Omental fat pad (tissue), 4 donors: ENCODE data around the gene RHOT1. TPM values are rescaled to one million over a fixed set of nuclear protein-coding genes. Genes with fewer than 3 reads are reported as not detected.
"Not testable (repeated sequence)": the region's sequence is repeated elsewhere in the genome, so short reads cannot be mapped to it uniquely, and the experiment has no call there.

Experiments
- ATAC-seq: fragments of 150-250 bp; one replicate; pipeline ENCODE4 v1.9.1; 2016; ENCODE audit warnings: mild to moderate bottlenecking, moderate library complexity; ENCODE audit not compliant: low FRiP score
- DNase-seq: peaks from one replicate; pipeline ENCODE4 v3.0.0-alpha.2; 2019; ENCODE audit warnings: low spot score
- total RNA-seq, 4 donors: library from RNA; depleted of rRNA; stranded (reverse); fragments of >200 nt; gene quantifications; one replicate each; pipeline ENCODE4 v1.1.0, GENCODE V29; 2016
- TF ChIP-seq, protein P1 (sequence below), 3 donors: fragments of 450-650 bp; IDR thresholded peaks; one replicate each; pipeline ENCODE4 v1.5.1; 2016 to 2017; ENCODE audit warnings: antibody characterized with exemption in 3 of 3, mild to moderate bottlenecking in 3 of 3, moderate library complexity in 2 of 3

The RHOT1 gene
- total RNA-seq, 4 donors from 2014 or later: 32.1 to 55.7 (median 42.6) TPM

DNA sequence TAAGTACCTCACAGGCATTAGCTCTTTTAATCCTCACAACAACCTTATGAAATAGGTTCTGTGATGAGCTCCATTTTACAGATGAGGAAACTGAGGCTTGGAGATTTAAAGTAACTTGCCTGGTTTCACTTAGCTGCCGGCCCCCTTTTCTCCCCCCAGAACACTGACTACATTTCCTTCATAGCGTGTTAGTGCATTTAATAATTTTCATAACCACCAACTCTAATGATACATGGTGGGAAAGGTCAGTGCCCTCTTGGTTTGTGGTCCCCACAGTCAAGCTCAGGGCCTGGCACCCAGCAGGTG lies 16.5 kb upstream of the RHOT1 start:
- ATAC-seq (no peak), DNase-seq (no peak)
- TF ChIP-seq, protein P1, sequence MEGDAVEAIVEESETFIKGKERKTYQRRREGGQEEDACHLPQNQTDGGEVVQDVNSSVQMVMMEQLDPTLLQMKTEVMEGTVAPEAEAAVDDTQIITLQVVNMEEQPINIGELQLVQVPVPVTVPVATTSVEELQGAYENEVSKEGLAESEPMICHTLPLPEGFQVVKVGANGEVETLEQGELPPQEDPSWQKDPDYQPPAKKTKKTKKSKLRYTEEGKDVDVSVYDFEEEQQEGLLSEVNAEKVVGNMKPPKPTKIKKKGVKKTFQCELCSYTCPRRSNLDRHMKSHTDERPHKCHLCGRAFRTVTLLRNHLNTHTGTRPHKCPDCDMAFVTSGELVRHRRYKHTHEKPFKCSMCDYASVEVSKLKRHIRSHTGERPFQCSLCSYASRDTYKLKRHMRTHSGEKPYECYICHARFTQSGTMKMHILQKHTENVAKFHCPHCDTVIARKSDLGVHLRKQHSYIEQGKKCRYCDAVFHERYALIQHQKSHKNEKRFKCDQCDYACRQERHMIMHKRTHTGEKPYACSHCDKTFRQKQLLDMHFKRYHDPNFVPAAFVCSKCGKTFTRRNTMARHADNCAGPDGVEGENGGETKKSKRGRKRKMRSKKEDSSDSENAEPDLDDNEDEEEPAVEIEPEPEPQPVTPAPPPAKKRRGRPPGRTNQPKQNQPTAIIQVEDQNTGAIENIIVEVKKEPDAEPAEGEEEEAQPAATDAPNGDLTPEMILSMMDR (IDR thresholded peaks at IDR 0.05): no peak

DNA sequence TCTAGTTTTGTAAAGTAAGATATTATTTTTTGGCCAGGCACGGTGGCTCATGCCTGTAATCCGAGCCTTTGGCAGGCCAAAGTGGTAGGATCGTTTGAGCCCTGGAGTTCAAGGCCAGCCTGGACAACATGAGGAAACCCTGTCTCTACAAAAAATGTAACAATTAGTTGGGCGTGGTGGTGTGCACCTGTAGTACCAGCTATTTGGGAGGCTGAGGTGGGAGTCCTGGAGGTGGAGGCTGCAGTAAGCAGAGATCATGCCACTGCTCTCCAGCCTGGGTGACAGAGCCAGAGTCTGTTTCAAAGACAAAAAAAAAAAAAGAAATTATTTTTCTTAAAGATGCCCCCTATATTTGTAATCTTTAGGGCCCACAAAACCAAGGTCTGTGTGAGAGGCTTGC lies 16.0 kb upstream of the RHOT1 start:
- no peak for DNase-seq
- no peak for ATAC-seq

DNA sequence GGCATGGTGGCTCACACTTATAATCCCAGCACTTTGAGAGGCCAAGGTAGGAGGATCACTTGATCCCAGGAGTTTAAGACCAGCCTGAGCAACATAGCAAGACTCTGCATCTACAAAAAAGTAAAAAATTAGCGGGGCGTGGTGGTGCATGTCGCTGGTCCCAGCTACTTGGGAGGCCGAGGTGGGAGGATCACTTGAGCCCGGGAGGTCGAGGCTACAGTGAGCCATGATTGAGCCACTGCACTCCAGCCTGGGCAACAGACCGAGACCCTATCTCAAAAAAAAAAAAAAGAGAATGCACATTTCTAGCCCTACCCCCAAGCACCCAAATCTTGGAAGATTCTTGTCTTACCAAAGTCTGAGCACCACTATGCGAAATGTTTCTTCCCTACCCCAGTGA lies 15.6 kb upstream of the RHOT1 start:
- no peak for DNase-seq
- ATAC-seq: no peak
- TF ChIP-seq, protein P1 (IDR thresholded peaks at IDR 0.05): no peak

More for the DNA sequence above, 16.0 kb upstream of the RHOT1 start:
- TF ChIP-seq, protein P1 (IDR thresholded peaks at IDR 0.05): no peak

DNA sequence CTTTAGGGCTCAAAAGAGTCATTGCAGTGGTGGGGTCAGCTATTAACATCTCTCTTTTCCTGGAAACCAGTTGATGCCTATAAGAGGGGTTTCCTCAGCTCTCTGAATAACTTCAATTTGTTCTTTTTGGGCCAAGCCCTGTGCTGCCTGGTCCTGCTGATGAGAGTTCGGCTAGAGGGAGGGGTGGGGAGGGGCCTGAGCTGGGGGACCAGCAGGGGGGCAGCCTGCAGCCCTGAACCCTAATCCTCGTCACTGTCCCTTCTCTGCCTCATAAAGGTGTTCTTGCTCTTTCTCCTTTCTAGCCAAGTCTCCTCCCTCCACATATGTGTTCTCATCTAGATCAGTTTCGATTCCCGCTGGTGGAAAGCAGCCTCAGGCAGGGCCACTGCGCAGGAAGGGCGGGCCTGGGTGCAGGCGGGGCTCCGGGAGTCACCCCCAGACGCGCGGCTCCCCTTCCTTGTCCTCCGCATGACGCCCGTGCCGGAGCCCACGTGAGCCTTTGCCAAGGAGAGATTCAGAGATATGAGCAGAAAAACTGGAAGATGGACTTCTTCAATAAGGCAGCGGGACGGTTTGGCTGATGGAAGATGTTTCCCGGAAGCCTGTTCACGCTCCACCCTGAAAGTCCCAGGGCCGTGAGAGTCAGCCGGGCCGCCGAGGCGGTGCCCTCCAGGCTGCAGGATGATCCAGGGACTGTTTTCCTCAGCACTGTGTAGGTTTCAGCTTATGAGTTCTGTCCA lies 15.0 kb upstream of the RHOT1 start:
- DNase-seq: peak; percentile 44
- TF ChIP-seq, protein P1 (IDR thresholded peaks at IDR 0.05): no peak
- ATAC-seq: peak; percentile 95

DNA sequence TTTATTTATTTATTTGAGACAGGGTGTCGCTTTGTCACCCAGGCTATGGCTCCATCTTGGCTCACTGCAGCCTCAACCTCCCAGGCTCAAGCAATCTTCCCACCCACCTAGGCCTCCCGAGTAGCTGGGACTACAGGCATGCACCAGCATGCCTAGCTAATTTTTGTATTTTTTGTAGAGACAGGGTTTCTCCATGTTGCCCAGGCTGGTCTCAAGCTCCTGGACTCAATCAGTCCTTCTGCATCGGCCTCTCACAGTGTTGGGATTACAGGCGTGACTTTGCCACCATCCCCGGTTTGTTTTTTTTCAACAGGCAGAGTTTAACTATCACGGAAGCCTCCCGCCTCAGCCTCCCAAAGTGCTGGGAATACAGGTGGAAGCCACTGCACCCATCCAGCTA lies 13.8 kb upstream of the RHOT1 start:
- not testable (repeated sequence) for DNase-seq, ATAC-seq

DNA sequence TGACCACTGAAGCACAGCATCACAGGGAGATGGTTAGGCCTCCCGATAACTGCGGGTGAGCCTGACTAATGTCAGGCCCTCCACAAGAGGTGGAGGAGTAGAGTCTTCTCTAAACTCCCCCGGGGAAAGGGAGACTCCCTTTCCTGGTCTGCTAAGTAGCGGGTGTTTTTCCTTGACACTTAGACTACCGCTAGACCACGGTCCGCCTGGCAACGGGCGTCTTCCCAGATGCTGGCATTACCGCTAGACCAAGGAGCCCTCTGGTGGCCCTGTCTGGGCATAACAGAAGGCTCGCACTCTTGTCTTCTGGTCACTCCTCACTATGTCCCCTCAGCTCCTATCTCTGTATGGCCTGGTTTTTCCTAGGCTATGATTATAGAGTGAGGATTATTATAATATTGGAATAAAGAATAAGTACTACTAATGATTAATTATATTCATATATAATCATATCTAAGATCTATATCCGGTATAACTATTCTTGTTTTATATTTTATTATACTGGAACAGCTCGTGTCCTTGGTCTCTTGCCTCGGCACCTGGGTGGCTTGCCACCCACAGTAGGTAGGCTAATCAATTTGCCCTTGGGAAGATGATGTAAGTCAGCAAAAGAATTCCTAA lies 6.7 kb upstream of the RHOT1 start:
- ATAC-seq, DNase-seq: not testable (repeated sequence)

DNA sequence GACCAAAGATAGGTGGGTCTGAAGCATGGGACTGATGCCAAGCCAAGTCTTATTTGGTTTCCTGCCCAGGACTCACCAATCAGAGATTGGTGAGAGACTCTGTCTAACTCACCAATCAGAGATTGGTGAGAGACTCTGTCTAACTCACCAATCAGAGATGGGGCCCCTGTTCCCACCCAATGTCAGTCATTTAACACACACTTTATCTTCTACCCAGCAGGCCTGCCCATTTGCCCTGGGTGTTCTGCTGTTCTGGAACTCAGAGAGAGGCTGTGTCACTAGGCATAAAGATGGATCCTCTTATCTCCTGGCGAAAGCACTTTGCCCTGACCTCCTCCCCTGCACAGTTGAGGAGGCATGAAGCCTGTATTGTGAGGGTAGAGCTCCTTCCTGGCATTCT lies 5.4 kb upstream of the RHOT1 start:
- TF ChIP-seq, protein P1 (IDR thresholded peaks at IDR 0.05): no peak
- ATAC-seq (no peak), DNase-seq (no peak)

DNA sequence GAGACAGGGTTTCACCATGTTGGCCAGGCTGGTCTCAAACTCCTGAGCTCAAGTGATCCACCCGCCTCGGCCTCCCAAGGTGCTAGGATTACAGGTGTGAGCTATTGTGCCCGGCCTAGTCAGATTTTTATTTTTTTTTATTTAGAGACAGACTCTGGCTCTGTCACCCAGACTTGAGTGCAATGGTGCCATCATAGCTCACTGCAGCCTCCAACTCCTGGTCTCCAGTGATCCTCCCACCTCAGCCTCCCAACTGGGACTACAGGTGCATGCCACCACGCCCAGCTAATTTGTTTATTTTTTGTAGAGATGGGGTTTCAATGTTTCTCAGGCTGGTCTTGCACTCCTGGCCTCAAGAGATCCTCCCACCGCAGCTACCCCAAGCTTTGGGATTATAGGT lies 2.8 kb upstream of the RHOT1 start:
- DNase-seq, ATAC-seq: not testable (repeated sequence)
